ENCODE results near the gene DSN1.

The DSN1 gene

DNA sequence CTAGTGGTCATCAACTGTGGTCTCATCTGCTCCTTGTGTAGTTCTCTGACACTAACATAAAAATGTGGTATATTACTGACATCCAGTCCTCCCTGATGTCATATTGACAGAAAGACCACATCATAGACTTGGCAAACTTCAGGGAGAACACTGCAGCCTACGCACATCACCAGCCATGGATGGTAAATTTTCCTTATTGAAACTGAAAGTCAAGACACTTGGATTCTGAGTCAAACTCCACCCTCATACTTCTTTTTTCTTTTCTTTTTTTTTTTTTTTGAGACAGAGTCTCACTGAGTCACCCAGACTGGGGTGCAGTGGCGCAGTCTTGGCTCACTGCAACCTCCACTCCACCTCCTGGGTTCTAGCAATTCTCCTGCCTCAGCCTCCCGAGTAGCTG is 53.1 kb downstream of the DSN1 start:
- H3K27ac ChIP-seq = no peak overlapping the region
- no peak overlapping the region for H3K4me3 ChIP-seq (ENCODE audit: low read depth, low read length)
- DNase-seq = no peak
- no peaks in the 10 kb centered on the region for H3K9me3 ChIP-seq (ENCODE audit: severe bottlenecking)
- H3K27me3 ChIP-seq (ENCODE audit: insufficient read depth, low read depth, severe bottlenecking) = no peaks in the 10 kb centered on the region
- TF ChIP-seq, protein P1, sequence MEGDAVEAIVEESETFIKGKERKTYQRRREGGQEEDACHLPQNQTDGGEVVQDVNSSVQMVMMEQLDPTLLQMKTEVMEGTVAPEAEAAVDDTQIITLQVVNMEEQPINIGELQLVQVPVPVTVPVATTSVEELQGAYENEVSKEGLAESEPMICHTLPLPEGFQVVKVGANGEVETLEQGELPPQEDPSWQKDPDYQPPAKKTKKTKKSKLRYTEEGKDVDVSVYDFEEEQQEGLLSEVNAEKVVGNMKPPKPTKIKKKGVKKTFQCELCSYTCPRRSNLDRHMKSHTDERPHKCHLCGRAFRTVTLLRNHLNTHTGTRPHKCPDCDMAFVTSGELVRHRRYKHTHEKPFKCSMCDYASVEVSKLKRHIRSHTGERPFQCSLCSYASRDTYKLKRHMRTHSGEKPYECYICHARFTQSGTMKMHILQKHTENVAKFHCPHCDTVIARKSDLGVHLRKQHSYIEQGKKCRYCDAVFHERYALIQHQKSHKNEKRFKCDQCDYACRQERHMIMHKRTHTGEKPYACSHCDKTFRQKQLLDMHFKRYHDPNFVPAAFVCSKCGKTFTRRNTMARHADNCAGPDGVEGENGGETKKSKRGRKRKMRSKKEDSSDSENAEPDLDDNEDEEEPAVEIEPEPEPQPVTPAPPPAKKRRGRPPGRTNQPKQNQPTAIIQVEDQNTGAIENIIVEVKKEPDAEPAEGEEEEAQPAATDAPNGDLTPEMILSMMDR (IDR thresholded peaks at IDR 0.05; ENCODE audit: low read depth, low read length) = no peak
- H3K36me3 ChIP-seq = peaks cover 8% of the 10 kb centered on the region

DNA sequence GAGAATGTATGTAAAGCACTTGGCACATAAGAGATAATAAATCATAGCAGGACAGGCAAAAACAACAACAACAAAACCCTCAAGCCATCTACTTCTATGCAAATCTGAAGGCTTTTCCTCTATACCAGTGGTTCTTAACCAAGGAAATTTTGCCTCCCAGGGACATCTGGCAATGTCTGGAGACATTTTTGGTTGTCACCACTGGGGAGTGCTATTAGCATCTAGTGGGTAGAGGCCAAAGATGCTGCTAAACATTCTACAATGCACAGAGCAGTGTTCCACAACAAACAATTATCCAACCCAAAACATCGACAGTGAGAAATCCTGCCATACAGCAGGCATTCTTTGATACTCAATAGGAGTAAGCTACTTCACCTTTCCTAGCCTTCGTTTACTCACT is 55.9 kb downstream of the DSN1 start:
- no peak overlapping the region for H3K4me3 ChIP-seq (ENCODE audit: low read depth, low read length)
- no peaks in the 10 kb centered on the region for H3K27me3 ChIP-seq (ENCODE audit: insufficient read depth, low read depth, severe bottlenecking)
- DNase-seq = peak; percentile 50
- TF ChIP-seq, protein P1 (IDR thresholded peaks at IDR 0.05; ENCODE audit: low read depth, low read length) = peak; percentile 60
- H3K9me3 ChIP-seq (ENCODE audit: severe bottlenecking) = no peaks in the 10 kb centered on the region
- no peak overlapping the region for H3K27ac ChIP-seq
- peaks cover 8% of the 10 kb centered on the region for H3K36me3 ChIP-seq

DNA sequence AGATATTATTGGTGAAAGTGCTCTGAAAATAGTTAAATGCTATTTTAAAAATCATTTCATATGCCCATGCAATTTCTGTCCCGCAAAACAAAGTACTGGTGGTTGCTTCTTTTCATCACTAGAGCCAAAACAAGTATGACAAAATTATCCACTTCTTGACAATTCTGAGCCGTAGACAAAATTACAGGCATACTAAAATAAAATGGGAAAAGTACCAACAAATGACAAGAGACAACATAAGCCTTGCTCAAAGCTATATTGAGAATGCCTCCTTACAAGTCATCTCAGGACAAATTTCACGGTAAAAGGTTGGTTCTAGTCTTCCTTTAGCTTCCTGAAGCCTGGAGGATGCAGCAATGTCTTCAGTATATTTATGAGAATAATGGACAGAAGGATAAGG is 56.5 kb downstream of the DSN1 start:
- TF ChIP-seq, protein P1 (IDR thresholded peaks at IDR 0.05; ENCODE audit: low read depth, low read length) = no peak
- Histone ChIP-seq H3K27ac (no peak overlapping the region), H3K9me3 (ENCODE audit: severe bottlenecking) (no peaks in the 10 kb centered on the region), H3K4me3 (ENCODE audit: low read depth, low read length) (no peak overlapping the region), H3K27me3 (ENCODE audit: insufficient read depth, low read depth, severe bottlenecking) (no peaks in the 10 kb centered on the region), H3K36me3 (peaks cover 8% of the 10 kb centered on the region)
- no peak for DNase-seq

DNA sequence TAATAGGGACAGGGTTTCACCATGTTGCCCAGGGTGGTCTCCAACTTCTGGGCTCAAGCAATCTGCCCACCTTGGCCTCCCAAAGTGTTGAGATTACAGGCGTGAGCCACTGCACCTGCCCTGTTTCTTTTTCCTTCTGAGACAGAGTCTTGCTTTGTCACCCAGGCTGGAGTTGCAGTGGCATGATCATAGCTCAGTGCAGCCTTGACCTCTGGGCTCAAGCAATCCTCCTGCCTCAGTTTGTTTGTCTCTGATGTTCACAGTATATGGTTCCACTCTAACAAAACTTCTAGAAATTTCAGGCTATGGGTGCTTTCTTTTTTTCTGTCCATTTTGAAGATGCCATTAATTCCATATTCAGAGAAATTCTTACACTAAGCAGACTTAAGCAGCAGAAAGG is 60.8 kb downstream of the DSN1 start:
- no peak for DNase-seq
- Histone ChIP-seq H3K4me3 (ENCODE audit: low read depth, low read length) (no peak overlapping the region), H3K36me3 (no peaks in the 10 kb centered on the region), H3K9me3 (ENCODE audit: severe bottlenecking) (no peaks in the 10 kb centered on the region), H3K27me3 (ENCODE audit: insufficient read depth, low read depth, severe bottlenecking) (no peaks in the 10 kb centered on the region), H3K27ac (no peak overlapping the region)
- TF ChIP-seq, protein P1 (IDR thresholded peaks at IDR 0.05; ENCODE audit: low read depth, low read length) = no peak

DNA sequence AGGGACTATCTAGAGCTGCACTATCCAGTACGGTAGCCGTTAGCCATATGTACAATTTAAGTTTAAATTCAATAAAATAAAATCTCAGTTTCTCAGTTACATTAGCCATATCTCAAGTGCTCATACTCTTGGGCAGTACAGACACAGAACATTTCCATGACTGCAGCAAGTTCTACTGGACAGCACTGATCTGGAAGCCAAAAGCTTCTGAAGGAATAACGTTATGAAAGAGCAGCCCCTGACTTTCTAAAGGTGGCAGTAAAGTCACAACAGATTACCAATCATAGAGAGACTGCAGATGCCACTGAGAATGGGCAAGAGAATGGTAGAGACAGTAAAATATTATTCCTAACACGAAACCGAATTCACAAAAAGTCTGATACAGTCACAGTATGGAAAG is 64.4 kb downstream of the DSN1 start:
- no peak for DNase-seq
- H3K27me3 ChIP-seq (ENCODE audit: insufficient read depth, low read depth, severe bottlenecking) = no peaks in the 10 kb centered on the region
- no peaks in the 10 kb centered on the region; the same call in none of the 2 replicates for H3K36me3 ChIP-seq
- no peak overlapping the region for H3K27ac ChIP-seq
- TF ChIP-seq, protein P1 (IDR thresholded peaks at IDR 0.05; ENCODE audit: low read depth, low read length) = no peak
- H3K4me3 ChIP-seq (ENCODE audit: low read depth, low read length) = no peak overlapping the region
- no peaks in the 10 kb centered on the region for H3K9me3 ChIP-seq (ENCODE audit: severe bottlenecking)

DNA sequence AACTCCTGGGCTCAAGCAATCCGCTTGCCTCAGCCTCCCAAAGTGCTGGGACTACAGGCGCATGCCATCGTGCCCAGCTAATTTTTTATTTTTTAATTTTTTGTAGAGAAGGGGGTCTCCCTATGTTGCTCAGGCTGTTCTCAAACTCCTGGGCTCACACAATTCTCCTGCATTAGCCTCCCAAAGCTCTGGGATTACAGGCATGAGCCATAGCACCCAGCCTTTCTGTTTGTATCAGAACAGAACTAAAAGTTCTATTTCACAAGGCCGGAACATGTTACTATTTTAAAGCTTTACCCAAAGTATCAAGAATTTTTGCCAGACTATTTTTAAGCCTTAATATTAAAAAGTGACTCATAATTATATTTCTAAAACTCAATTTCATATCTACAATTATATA is 70.0 kb downstream of the DSN1 start:
- DNase-seq = no peak
- H3K4me3 ChIP-seq (ENCODE audit: low read depth, low read length) = no peak overlapping the region
- H3K27me3 ChIP-seq (ENCODE audit: insufficient read depth, low read depth, severe bottlenecking) = no peaks in the 10 kb centered on the region
- TF ChIP-seq, protein P1 (IDR thresholded peaks at IDR 0.05; ENCODE audit: low read depth, low read length) = no peak
- H3K36me3 ChIP-seq = no peaks in the 10 kb centered on the region; the same call in none of the 2 replicates
- H3K9me3 ChIP-seq (ENCODE audit: severe bottlenecking) = no peaks in the 10 kb centered on the region
- H3K27ac ChIP-seq = no peak overlapping the region
